Measurements from ENCODE around the gene ADPRHL1. TPM values are rescaled to one million over a fixed set of nuclear protein-coding genes. Genes with fewer than 3 reads are reported as not detected.

The ADPRHL1 gene
- total and polyA plus RNA-seq, 4 donors, result 0.28 to 0.67 (median 0.55) TPM

DNA sequence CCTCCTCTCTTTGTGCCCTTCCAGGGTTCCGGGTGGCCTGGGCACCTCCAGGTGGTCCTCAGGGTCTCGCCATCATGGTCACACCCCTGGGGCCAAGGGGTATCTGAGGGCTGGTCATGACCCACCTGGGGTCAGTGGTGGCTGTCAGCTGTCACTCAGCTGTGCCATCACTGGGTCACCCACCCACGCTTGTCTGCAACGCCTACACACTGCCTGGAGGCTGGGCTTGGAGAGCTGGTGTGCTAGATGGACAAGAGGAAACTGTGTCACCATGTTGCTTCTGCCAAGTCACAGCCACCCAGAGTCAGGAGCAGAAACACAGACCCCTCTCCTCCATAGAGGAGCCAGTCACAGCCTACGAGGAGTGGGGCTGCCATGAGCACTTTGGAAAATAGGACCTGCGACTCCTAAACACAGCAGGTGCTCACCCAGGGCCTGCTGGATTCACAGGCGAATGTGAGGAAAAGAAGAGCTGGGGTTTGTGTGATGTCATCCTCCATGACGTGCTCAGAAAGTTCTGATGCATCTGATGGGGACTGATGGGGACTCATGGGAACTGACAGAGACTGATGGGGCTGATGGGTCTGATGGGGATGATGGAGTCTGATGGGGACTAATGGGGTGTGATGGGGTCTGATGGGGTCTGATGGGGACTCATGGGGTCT, 78.6 kb downstream of the ADPRHL1 start:
- no peak overlapping the region for H3K4me3 ChIP-seq (ENCODE audit: low read depth in 1 of 3, low read length in 3 of 3)
- peaks cover 5 to 13% (median 10%) of the 10 kb centered on the region in 4 donors for H3K4me1 ChIP-seq (ENCODE audit: control insufficient read depth in 4 of 4, insufficient read depth in 4 of 4, low read length in 3 of 4)
- no peaks in the 10 kb centered on the region for H3K36me3 ChIP-seq (ENCODE audit: control insufficient read depth in 4 of 4, insufficient read depth in 3 of 4, low read depth in 1 of 4, low read length in 3 of 4)
- H3K27me3 ChIP-seq (ENCODE audit: control insufficient read depth in 4 of 4, insufficient read depth in 4 of 4, low read length in 3 of 4), result no peaks in the 10 kb centered on the region
- WGBS, result 89% methylated on average over 8 of the region's 8 CpGs
- TF ChIP-seq JUND (IDR thresholded peaks at IDR 0.05), result no peak
- TF ChIP-seq GABPA (IDR thresholded peaks at IDR 0.05 in 1 of 2, conservative IDR thresholded peaks at IDR 0.05 in 1 of 2), result no peak
- TF ChIP-seq FOXA1 (IDR thresholded peaks at IDR 0.05), result no peak
- no peak for TF ChIP-seq EGR1 (IDR thresholded peaks at IDR 0.05; ENCODE audit: low read depth in 2 of 2)
- TF ChIP-seq REST (IDR thresholded peaks at IDR 0.05), result no peak
- TF ChIP-seq RXRA (IDR thresholded peaks at IDR 0.05), result no peak
- TF ChIP-seq YY1 (IDR thresholded peaks at IDR 0.05), result no peak
- TF ChIP-seq, protein P1, sequence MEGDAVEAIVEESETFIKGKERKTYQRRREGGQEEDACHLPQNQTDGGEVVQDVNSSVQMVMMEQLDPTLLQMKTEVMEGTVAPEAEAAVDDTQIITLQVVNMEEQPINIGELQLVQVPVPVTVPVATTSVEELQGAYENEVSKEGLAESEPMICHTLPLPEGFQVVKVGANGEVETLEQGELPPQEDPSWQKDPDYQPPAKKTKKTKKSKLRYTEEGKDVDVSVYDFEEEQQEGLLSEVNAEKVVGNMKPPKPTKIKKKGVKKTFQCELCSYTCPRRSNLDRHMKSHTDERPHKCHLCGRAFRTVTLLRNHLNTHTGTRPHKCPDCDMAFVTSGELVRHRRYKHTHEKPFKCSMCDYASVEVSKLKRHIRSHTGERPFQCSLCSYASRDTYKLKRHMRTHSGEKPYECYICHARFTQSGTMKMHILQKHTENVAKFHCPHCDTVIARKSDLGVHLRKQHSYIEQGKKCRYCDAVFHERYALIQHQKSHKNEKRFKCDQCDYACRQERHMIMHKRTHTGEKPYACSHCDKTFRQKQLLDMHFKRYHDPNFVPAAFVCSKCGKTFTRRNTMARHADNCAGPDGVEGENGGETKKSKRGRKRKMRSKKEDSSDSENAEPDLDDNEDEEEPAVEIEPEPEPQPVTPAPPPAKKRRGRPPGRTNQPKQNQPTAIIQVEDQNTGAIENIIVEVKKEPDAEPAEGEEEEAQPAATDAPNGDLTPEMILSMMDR (IDR thresholded peaks at IDR 0.05; ENCODE audit: low read depth, low read length, missing input control), result no peak
- TF ChIP-seq, protein P2, sequence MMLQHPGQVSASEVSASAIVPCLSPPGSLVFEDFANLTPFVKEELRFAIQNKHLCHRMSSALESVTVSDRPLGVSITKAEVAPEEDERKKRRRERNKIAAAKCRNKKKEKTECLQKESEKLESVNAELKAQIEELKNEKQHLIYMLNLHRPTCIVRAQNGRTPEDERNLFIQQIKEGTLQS (IDR thresholded peaks at IDR 0.05), result no peak
- TF ChIP-seq, protein P3, sequence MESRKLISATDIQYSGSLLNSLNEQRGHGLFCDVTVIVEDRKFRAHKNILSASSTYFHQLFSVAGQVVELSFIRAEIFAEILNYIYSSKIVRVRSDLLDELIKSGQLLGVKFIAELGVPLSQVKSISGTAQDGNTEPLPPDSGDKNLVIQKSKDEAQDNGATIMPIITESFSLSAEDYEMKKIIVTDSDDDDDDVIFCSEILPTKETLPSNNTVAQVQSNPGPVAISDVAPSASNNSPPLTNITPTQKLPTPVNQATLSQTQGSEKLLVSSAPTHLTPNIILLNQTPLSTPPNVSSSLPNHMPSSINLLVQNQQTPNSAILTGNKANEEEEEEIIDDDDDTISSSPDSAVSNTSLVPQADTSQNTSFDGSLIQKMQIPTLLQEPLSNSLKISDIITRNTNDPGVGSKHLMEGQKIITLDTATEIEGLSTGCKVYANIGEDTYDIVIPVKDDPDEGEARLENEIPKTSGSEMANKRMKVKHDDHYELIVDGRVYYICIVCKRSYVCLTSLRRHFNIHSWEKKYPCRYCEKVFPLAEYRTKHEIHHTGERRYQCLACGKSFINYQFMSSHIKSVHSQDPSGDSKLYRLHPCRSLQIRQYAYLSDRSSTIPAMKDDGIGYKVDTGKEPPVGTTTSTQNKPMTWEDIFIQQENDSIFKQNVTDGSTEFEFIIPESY (IDR thresholded peaks at IDR 0.05), result no peak
- no peak for TF ChIP-seq RAD21 (IDR thresholded peaks at IDR 0.05)
- TF ChIP-seq HNF4G (IDR thresholded peaks at IDR 0.05), result no peak
- no peak for TF ChIP-seq HNF4A (conservative IDR thresholded peaks at IDR 0.05)
- DNase-seq (ENCODE audit: low spot score), result peak; percentile 32
- H3K9me3 ChIP-seq (ENCODE audit: control insufficient read depth in 4 of 4, low read length in 3 of 4), result no peaks in the 10 kb centered on the region
- H3K27ac ChIP-seq (ENCODE audit: low read depth in 1 of 2, low read length in 2 of 2), result no peak overlapping the region
- H3K9ac ChIP-seq (ENCODE audit: low read depth in 1 of 2, low read length in 2 of 2), result no peak overlapping the region

GRCh38 chr13:113373811-113374485, 79.3 kb downstream of the ADPRHL1 start:
- no peaks in the 10 kb centered on the region for H3K9me3 ChIP-seq (ENCODE audit: control insufficient read depth in 4 of 4, low read length in 3 of 4)
- 91% methylated on average over 20 of the region's 20 CpGs for WGBS
- no peak overlapping the region for H3K4me3 ChIP-seq (ENCODE audit: low read depth in 1 of 3, low read length in 3 of 3)
- TF ChIP-seq, protein P2 (IDR thresholded peaks at IDR 0.05), result no peak
- TF ChIP-seq SP1 (IDR thresholded peaks at IDR 0.05), result no peak
- TF ChIP-seq YY1 (IDR thresholded peaks at IDR 0.05), result no peak
- TF ChIP-seq GABPA (IDR thresholded peaks at IDR 0.05 in 1 of 2, conservative IDR thresholded peaks at IDR 0.05 in 1 of 2), result no peak
- TF ChIP-seq RXRA (IDR thresholded peaks at IDR 0.05), result no peak
- TF ChIP-seq NR2F2 (IDR thresholded peaks at IDR 0.05), result no peak
- TF ChIP-seq JUND (IDR thresholded peaks at IDR 0.05), result no peak
- TF ChIP-seq, protein P4, sequence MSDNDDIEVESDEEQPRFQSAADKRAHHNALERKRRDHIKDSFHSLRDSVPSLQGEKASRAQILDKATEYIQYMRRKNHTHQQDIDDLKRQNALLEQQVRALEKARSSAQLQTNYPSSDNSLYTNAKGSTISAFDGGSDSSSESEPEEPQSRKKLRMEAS (IDR thresholded peaks at IDR 0.05), result no peak
- no peak for TF ChIP-seq HNF4G (IDR thresholded peaks at IDR 0.05)
- TF ChIP-seq, protein P3 (IDR thresholded peaks at IDR 0.05), result no peak

More at GRCh38 chr13:113373811-113374485, 79.3 kb downstream of the ADPRHL1 start:
- Histone ChIP-seq H3K27me3 (ENCODE audit: control insufficient read depth in 4 of 4, insufficient read depth in 4 of 4, low read length in 3 of 4) (no peaks in the 10 kb centered on the region), H3K27ac (ENCODE audit: low read depth in 1 of 2, low read length in 2 of 2) (no peak overlapping the region), H3K4me1 (ENCODE audit: control insufficient read depth in 4 of 4, insufficient read depth in 4 of 4, low read length in 3 of 4) (peaks cover 1 to 8% (median 5%) of the 10 kb centered on the region in 4 donors), H3K9ac (ENCODE audit: low read depth in 1 of 2, low read length in 2 of 2) (no peak overlapping the region), H3K36me3 (ENCODE audit: control insufficient read depth in 4 of 4, insufficient read depth in 3 of 4, low read depth in 1 of 4, low read length in 3 of 4) (no peaks in the 10 kb centered on the region)
- DNase-seq (ENCODE audit: low spot score), result peak; percentile 27
